ENCODE results near the gene MLPH. TPM values are rescaled to one million over a fixed set of nuclear protein-coding genes. Genes with fewer than 3 reads are reported as not detected.

Gene MLPH
- total RNA-seq, 1 donor from 2014 or later = not detected

DNA sequence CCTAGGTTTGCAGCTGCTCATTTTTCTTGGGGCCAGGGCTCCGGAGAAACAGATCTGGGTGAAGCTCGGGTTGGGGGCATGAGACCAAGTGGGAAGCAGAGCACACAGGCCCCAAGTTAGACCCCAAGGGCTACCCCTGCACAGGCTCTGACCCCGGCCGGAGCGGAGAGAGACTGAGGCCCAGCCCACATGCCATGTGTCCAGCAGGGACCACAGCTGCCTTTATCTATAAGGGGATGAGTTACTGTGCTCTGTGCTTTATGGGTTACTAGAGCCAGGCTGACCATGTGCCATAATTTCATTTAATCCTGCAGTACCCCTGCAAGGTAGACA is 49.0 kb downstream of the MLPH start:
- no peaks in the 10 kb centered on the region for H3K9me3 Mint-ChIP-seq

DNA sequence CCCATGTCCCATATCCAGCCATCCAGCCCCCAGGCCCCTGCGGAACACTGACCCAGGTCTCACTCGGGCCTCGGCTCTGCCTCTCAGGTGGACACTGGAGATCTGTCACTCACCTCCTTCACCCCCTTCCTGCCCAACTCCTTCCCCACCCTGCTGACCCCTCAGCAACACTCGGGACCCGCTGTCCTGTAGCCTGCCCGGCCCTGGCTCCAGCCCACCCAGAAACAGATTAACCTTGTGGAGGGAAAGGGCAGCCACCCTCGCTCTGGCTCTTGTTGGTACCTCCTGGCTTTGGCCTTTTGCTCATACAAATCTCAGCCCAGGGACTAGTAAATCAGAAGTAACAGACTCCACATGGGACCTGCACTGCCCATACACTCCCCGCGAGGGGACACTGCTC is 49.6 kb downstream of the MLPH start:
- no peaks in the 10 kb centered on the region for H3K9me3 ChIP-seq (ENCODE audit: low read depth)
- peaks cover 6% of the 10 kb centered on the region for H3K4me1 ChIP-seq
- TF ChIP-seq, protein P1, sequence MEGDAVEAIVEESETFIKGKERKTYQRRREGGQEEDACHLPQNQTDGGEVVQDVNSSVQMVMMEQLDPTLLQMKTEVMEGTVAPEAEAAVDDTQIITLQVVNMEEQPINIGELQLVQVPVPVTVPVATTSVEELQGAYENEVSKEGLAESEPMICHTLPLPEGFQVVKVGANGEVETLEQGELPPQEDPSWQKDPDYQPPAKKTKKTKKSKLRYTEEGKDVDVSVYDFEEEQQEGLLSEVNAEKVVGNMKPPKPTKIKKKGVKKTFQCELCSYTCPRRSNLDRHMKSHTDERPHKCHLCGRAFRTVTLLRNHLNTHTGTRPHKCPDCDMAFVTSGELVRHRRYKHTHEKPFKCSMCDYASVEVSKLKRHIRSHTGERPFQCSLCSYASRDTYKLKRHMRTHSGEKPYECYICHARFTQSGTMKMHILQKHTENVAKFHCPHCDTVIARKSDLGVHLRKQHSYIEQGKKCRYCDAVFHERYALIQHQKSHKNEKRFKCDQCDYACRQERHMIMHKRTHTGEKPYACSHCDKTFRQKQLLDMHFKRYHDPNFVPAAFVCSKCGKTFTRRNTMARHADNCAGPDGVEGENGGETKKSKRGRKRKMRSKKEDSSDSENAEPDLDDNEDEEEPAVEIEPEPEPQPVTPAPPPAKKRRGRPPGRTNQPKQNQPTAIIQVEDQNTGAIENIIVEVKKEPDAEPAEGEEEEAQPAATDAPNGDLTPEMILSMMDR (IDR thresholded peaks at IDR 0.05) = no peak
- TF ChIP-seq EZH2 (IDR thresholded peaks at IDR 0.05) (no peak), EZH2phosphoT487 (IDR thresholded peaks at IDR 0.05) (no peak)
- no peaks in the 10 kb centered on the region for H3K36me3 ChIP-seq
- DNase-seq (ENCODE audit: low spot score) = no peak
- no peaks in the 10 kb centered on the region for H3K79me2 ChIP-seq (ENCODE audit: low read depth)
- Mint-ChIP-seq H3K27ac (no peak overlapping the region), H3K27me3 (ENCODE audit: insufficient read depth, low read depth) (peaks cover 11% of the 10 kb centered on the region), H3K4me3 (no peak overlapping the region), H3K9me3 (no peaks in the 10 kb centered on the region), H3K4me1 (peaks cover 18% of the 10 kb centered on the region), H3K36me3 (no peaks in the 10 kb centered on the region)
- H2AFZ ChIP-seq (replicated peaks) = no peak overlapping the region
- no peaks in the 10 kb centered on the region for H3K27me3 ChIP-seq
- H3K9ac ChIP-seq = no peak overlapping the region
- H3K4me2 ChIP-seq = no peak overlapping the region
- H3K4me3 ChIP-seq = no peak overlapping the region
- H4K20me1 ChIP-seq (ENCODE audit: low read depth) = no peaks in the 10 kb centered on the region
- H3K27ac ChIP-seq = no peak overlapping the region
- no peaks in the 10 kb centered on the region for H3F3A ChIP-seq (ENCODE audit: low read depth)

More for the DNA sequence above, 49.0 kb downstream of the MLPH start:
- Histone ChIP-seq H3K27me3 (no peaks in the 10 kb centered on the region), H3K9me3 (ENCODE audit: low read depth) (no peaks in the 10 kb centered on the region), H3K9ac (no peak overlapping the region), H3F3A (ENCODE audit: low read depth) (no peaks in the 10 kb centered on the region), H3K4me2 (no peak overlapping the region), H3K4me1 (peaks cover under 1% of the 10 kb centered on the region), H2AFZ (replicated peaks) (no peak overlapping the region), H3K79me2 (ENCODE audit: low read depth) (no peaks in the 10 kb centered on the region), H3K36me3 (no peaks in the 10 kb centered on the region), H3K27ac (no peak overlapping the region), H4K20me1 (ENCODE audit: low read depth) (no peaks in the 10 kb centered on the region), H3K4me3 (no peak overlapping the region)
- TF ChIP-seq EZH2 (IDR thresholded peaks at IDR 0.05) (no peak), EZH2phosphoT487 (IDR thresholded peaks at IDR 0.05) (no peak)
- TF ChIP-seq, protein P1 (IDR thresholded peaks at IDR 0.05) = no peak
- DNase-seq (ENCODE audit: low spot score) = no peak
- Mint-ChIP-seq H3K36me3 (no peaks in the 10 kb centered on the region), H3K4me3 (no peak overlapping the region), H3K4me1 (peaks cover 17% of the 10 kb centered on the region), H3K27me3 (ENCODE audit: insufficient read depth, low read depth) (peaks cover 10% of the 10 kb centered on the region), H3K27ac (no peak overlapping the region)

DNA sequence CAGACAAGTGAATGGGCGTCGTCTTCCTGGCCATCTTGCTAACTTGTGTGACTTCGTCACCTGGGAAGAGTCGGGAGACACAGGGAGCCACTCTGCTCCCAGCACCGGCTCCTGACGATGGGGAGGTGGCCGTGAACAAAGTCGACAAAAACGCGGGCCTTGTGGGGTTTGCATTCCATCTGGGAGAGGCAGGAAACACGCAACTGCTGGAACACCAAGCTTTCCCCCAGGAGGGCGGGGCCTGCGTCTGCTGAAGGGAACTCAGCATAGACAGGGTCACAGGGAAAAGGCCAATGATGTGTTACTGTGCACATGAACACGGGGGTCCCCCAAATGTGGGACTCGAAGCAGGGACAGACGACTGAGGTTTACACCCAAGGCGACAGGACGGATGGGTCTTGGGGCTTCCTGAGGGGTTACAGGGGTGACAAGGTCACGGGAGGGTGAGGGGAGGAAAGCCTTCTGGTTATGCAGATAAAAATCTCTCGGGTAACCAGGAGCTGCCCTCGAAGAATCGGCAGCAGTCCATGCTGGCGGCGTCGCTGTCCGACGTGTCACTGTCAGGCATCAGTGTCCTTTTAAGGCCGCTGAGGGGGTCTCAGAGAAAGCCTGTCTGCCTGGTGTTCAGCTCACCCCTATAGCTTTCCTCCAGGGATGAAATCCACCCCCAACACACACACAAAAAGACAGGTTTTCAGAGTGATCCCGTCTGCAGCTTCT is 51.1 kb downstream of the MLPH start:
- no peak overlapping the region for H3K4me3 Mint-ChIP-seq
- H3K36me3 ChIP-seq = no peaks in the 10 kb centered on the region
- TF ChIP-seq, protein P1 (IDR thresholded peaks at IDR 0.05) = no peak
- no peak for TF ChIP-seq EZH2 (IDR thresholded peaks at IDR 0.05)
- no peak for TF ChIP-seq EZH2phosphoT487 (IDR thresholded peaks at IDR 0.05)

More for the DNA sequence above, 51.1 kb downstream of the MLPH start:
- Histone ChIP-seq H3K9ac (no peak overlapping the region), H3K4me1 (peaks cover 6% of the 10 kb centered on the region), H3K27me3 (no peaks in the 10 kb centered on the region), H4K20me1 (ENCODE audit: low read depth) (no peaks in the 10 kb centered on the region), H3F3A (ENCODE audit: low read depth) (no peaks in the 10 kb centered on the region), H2AFZ (replicated peaks) (no peak overlapping the region), H3K4me2 (no peak overlapping the region), H3K9me3 (ENCODE audit: low read depth) (no peaks in the 10 kb centered on the region), H3K27ac (no peak overlapping the region), H3K4me3 (no peak overlapping the region), H3K79me2 (ENCODE audit: low read depth) (no peaks in the 10 kb centered on the region)
- DNase-seq (ENCODE audit: low spot score) = no peak
- Mint-ChIP-seq H3K4me1 (peaks cover 19% of the 10 kb centered on the region), H3K27me3 (ENCODE audit: insufficient read depth, low read depth) (peaks cover 13% of the 10 kb centered on the region), H3K36me3 (no peaks in the 10 kb centered on the region), H3K9me3 (no peaks in the 10 kb centered on the region), H3K27ac (peak overlapping the region; percentile 90)

All from neural progenitor cell (in vitro differentiated cells).